ENCODE results near the gene SMIM17. TPM values are rescaled to one million over a fixed set of nuclear protein-coding genes. Genes with fewer than 3 reads are reported as not detected.
"Not testable (repeated sequence)": the region's sequence is repeated elsewhere in the genome, so short reads cannot be mapped to it uniquely, and the experiment has no call there.

Gene SMIM17
- total RNA-seq, 1 donor from 2014 or later: 1.2 TPM

GRCh38 chr19:56654151-56654550 is 11.2 kb downstream of the SMIM17 start:
- DNase-seq (ENCODE audit: extremely low read depth, low read depth, low spot score): no peak

GRCh38 chr19:56660381-56661107 is 17.6 kb downstream of the SMIM17 start:
- DNase-seq (ENCODE audit: extremely low read depth, low read depth, low spot score): no peak

DNA sequence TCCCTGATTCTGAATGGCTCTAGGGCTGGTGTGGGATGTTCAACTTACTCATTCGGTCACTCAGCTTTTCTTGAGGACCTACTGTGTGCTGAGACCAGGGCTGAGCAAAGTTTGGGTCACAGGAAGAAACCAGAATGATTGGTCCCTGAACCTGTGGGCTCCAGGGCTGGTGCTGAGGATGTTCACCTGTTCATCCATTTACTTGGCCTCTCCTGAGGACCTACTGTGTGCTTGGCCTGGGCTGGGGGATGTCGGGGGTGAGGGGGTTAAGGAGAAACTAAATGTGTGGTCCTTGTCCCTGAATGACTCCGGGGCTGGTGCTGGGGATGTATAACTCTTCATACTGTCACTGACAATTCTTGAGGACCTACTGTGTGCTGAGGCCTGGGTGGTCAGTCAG is 18.3 kb downstream of the SMIM17 start:
- no peak for DNase-seq (ENCODE audit: extremely low read depth, low read depth, low spot score)

DNA sequence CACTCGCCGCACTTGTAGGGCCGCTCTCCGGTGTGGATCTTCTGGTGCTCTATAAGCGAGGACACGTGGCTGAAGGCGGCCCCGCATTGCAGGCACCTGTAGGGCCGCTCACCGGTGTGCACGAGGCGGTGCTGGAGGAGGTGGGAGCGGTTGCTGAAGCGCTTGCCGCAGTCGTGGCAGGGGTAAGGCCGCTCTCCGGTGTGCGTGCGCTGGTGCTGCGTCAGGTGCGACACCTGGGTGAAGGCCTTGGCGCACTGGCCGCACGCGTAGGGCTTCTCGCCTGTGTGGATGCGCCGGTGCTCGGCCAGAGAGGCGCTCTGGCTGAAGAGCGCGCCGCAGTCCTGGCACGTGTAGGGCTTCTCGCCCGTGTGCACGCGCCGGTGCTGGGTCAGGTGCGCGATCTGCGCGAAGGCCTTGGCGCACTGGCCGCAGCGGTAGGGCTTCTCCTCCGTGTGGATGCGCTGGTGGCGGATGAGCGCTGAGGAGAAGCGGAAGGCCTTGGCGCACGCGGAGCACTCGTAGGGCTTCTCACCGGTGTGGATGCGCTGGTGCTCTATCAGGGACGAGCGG is 21.1 kb downstream of the SMIM17 start:
- no peak for DNase-seq (ENCODE audit: extremely low read depth, low read depth, low spot score)

GRCh38 chr19:56664511-56664910 is 21.6 kb downstream of the SMIM17 start:
- DNase-seq (ENCODE audit: extremely low read depth, low read depth, low spot score): no peak

DNA sequence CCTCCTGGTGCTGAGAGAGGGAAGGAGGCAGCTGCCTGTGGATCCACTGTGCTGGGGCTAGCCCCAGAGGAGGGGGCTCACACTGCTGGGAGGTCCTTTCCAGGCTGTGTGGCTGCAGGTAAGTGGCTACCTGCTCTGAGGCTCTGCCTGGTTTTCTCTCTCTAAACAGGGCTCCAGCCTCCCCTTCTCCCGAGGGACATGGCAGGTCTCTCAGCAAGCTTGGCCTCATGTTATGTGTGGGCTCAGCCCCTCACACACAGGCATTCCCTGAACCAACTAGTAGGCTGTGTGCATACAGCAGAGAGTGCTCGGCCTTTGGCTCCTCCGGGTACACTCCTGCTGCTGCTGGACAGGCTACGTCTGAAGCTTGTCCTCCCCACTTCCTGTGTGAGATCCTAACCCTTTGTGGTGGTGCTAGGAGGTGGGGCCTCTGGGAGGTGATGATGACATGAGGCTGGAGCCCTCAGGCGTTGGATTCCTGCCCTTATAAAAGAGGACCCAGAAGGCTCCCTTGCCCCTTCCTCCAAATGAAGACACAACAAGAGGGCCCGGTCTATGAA is 24.4 kb downstream of the SMIM17 start:
- DNase-seq (ENCODE audit: extremely low read depth, low read depth, low spot score): no peak

DNA sequence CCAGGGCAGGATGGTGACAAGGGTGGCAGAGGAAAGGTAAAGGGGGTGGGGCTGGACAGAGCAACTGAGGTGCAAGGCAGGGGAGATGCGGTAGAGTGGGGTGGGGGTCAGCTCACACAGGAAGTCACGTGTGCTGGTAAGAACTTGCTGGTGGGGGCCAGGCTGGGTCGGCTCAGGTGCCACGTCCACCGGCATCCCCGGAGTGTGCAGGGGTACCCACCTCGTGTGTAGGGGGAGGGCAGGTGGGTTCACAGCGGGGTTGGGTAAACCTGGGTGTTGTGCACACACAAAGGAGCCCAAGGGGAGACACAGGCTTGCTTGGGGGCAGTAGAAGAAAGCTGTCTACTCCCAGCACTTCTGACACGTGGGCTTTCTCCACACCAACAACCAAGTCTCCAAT is 25.7 kb downstream of the SMIM17 start:
- no peak for DNase-seq (ENCODE audit: extremely low read depth, low read depth, low spot score)

GRCh38 chr19:56670401-56670960 is 27.5 kb downstream of the SMIM17 start:
- no peak for DNase-seq (ENCODE audit: extremely low read depth, low read depth, low spot score)

GRCh38 chr19:56670961-56671612 is 28.1 kb downstream of the SMIM17 start:
- no peak for DNase-seq (ENCODE audit: extremely low read depth, low read depth, low spot score)

DNA sequence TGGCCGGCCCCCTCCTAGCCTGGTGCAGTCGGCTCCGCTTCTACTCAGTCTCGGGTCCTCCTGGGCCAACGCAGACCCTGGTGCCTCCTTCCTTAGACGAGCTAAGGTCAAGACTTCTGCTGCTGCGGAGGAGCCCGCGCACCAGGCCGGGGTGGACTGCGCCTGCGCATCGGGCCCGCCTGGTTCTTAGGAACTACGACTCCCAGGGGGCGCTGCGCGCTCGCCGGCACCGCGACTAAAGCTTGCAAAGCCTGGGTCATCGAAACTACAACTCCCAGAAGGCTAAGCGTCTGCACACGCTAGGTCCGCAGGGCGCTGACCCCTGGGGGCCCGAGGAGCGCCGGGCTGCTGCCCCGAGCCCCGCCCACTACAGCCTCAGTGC is 28.6 kb downstream of the SMIM17 start, which contains the start of gene ZNF835:
Gene ZNF835, minus strand, starts transcription at position 145 of the 382 bp plus-strand sequence. CDS start 6,559 bp downstream, outside the sequence.
- DNase-seq (ENCODE audit: extremely low read depth, low read depth, low spot score): no peak

DNA sequence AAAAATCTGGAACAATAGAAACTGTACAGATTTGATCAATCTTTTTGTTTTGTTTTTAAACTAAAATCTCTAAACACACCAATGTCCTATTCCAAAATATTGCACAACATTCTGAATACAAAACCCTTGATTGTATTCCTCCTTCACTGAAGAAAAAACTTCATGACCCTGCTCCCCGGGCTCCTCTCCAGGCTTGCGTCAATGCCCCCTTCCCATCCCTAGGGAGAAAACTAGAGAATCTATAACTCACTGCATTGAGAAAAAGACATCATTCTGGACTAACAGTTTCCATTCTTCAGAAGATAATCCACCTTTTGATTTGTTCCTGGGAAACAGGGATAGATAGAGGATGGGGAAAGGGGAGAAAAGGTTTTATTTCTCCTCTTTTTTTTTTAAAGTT is 29.7 kb downstream of the SMIM17 start:
- DNase-seq (ENCODE audit: extremely low read depth, low read depth, low spot score): not testable (repeated sequence)

DNA sequence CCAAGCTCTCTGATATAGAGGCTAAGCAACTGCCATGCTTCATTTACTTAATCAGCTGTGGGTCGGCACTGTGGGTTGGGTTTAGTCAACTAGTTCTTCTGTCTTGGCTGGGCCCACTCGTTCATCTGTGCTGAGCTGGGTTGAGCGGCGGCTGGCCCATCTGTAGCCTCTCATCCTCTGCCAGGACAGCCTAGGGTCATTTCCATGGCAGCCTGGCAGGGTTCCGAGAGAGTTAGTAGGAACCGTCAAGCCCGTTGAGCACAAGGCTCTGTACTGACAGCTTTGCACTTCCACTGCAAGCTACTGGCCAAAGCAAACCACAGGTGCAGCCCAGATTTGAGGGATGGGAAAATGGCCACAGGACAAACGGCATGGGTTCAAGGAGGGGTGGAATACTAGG is 35.2 kb downstream of the SMIM17 start:
- DNase-seq (ENCODE audit: extremely low read depth, low read depth, low spot score): no peak

DNA sequence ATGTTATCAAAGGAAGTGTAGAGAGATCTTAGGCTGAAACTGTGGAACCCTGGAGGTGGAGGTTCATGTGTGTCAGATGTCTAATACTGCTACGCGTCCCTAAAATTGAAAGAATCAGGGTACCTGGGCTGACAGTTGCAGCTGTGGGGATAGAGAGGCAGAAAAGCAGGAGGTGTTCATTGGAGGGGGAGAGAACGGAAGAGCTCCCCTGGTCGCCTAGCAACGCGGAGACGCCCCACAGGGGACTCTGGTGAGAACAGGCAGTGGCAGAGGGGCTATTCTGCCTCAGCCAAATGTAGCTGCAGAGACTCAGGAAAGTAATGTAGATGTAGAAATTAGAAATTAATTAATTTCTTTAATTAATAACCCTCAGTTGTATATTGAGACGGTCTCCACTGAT is 38.7 kb downstream of the SMIM17 start:
- no peak for DNase-seq (ENCODE audit: extremely low read depth, low read depth, low spot score)

GRCh38 chr19:56683116-56683515 is 40.2 kb downstream of the SMIM17 start:
- no peak for DNase-seq (ENCODE audit: extremely low read depth, low read depth, low spot score)

DNA sequence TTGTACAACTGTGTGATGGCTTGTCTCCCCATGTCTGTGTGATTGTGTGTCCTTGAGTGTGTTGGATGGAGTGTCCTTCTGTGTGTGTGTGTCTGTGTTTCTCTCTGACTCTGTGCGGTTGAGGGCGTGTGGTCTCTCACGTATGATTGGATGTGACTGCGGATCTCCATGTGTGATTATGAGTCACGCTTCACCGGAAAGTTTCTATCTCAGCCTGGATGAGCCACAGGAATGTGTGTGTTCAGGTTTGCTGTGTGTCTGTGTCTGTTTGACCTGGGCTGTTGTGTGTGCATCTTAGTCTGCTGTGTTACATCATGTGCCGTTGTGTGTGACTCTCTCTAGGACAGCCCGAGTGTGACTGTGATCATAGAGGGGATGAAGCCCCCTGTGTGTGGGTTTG is 44.1 kb downstream of the SMIM17 start:
- no peak for DNase-seq (ENCODE audit: extremely low read depth, low read depth, low spot score)

- no peak for DNase-seq (ENCODE audit: extremely low read depth, low read depth, low spot score)
Measured at GRCh38 chr19:56689198-56689597, 46.2 kb downstream of the SMIM17 start.

DNA sequence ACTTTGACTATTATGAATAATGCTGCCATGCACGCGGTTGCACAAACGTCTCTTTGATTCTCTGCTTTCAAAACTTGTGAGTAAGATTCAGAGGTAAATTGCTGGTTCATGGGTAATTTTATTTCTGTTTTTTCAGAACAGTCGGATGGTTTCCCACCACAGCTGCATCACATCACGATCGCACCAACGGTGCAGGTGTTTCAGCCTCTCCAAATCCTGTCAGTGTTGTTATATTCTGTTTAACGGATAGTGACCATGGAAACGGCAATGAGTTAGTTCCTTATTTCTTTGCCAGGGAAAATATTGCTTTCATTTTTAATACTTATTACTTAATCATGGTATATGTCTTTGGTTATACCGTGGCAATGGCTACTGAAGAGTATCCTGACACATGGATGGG is 47.7 kb downstream of the SMIM17 start:
- no peak for DNase-seq (ENCODE audit: extremely low read depth, low read depth, low spot score)

DNA sequence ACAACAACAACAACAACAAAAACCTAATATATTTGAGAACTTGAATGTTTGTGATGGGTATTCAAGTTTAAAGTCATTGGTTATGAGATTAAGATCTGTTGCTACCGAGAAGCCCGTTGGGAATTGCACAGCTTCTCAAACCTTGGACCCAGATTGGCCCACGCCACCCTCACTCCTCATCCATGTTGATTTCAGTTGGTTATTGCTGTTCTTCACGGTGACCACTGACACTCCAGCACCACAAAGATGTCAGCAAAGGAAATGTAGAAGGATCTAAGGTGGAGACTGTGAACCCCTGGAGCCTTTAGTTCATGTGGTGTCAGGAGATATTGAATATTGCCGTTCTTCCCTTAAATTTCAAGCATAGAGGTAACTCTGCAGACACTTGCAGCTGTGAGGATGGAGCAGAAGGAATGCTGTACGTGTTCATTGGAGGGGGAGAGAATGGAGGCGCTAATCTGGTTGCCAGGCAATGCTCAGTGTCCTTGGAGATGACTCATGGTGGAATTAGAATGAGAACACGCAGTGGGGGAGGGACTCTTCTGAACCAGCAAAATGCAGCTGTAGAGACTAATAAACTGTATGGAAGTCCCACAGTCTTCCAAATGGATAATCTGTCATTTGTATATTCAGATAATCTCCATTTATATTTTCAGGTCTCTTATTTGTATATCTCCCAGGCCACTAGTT is 49.4 kb downstream of the SMIM17 start:
- no peak for DNase-seq (ENCODE audit: extremely low read depth, low read depth, low spot score)

- no peak for DNase-seq (ENCODE audit: extremely low read depth, low read depth, low spot score)
Measured at GRCh38 chr19:56699552-56699951, 56.6 kb downstream of the SMIM17 start.

GRCh38 chr19:56701895-56702294 is 58.9 kb downstream of the SMIM17 start:
- DNase-seq (ENCODE audit: extremely low read depth, low read depth, low spot score): no peak

- no peak for DNase-seq (ENCODE audit: extremely low read depth, low read depth, low spot score)
Measured at GRCh38 chr19:56705939-56706338, 63.0 kb downstream of the SMIM17 start.
